Neural crest cell (in vitro differentiated cells): ENCODE data around the gene PRKRA. TPM values are rescaled to one million over a fixed set of nuclear protein-coding genes. Genes with fewer than 3 reads are reported as not detected.
"Not testable (repeated sequence)": the region's sequence is repeated elsewhere in the genome, so short reads cannot be mapped to it uniquely, and the experiment has no call there.

Source experiments
- DNase-seq: peaks from one replicate; pipeline ENCODE4 v3.0.0; 2021; ENCODE audit warnings: low read depth, mixed read lengths, low spot score
- H3K27ac Mint-ChIP-seq: one replicate; pipeline ENCODE4 v1.8.0; 2021; ENCODE audit warnings: mild to moderate bottlenecking, mixed read lengths; ENCODE audit not compliant: unreplicated experiment
- H3K27me3 Mint-ChIP-seq: 2 replicates; pipeline ENCODE4 v1.8.0; 2021; ENCODE audit warnings: low read depth, mild to moderate bottlenecking, mixed read lengths
- H3K36me3 Mint-ChIP-seq: 2 replicates; pipeline ENCODE4 v1.8.0; 2021; ENCODE audit warnings: low read depth, mild to moderate bottlenecking, mixed read lengths
- H3K4me1 Mint-ChIP-seq: 2 replicates; pipeline ENCODE4 v1.8.0; 2021; ENCODE audit warnings: mixed read lengths
- H3K4me3 Mint-ChIP-seq: one replicate; pipeline ENCODE4 v1.8.0; 2021; ENCODE audit warnings: mild to moderate bottlenecking, mixed read lengths
- H3K9me3 Mint-ChIP-seq: 2 replicates; pipeline ENCODE4 v1.8.0; 2021; ENCODE audit warnings: mixed read lengths
- total RNA-seq: library from RNA; stranded (reverse); gene quantifications from 2 replicates; pipeline ENCODE4 v1.2.1, GENCODE V29; 2021
- TF ChIP-seq, protein P1 (sequence below): fragments of 200-600 bp; sonication (generic); conservative IDR thresholded peaks from 2 replicates; pipeline ENCODE4 v1.5.0; 2021; ENCODE audit warnings: antibody characterized with exemption, mild to moderate bottlenecking

The PRKRA gene
- total RNA-seq, 1 donor from 2014 or later: 96.3 TPM

DNA sequence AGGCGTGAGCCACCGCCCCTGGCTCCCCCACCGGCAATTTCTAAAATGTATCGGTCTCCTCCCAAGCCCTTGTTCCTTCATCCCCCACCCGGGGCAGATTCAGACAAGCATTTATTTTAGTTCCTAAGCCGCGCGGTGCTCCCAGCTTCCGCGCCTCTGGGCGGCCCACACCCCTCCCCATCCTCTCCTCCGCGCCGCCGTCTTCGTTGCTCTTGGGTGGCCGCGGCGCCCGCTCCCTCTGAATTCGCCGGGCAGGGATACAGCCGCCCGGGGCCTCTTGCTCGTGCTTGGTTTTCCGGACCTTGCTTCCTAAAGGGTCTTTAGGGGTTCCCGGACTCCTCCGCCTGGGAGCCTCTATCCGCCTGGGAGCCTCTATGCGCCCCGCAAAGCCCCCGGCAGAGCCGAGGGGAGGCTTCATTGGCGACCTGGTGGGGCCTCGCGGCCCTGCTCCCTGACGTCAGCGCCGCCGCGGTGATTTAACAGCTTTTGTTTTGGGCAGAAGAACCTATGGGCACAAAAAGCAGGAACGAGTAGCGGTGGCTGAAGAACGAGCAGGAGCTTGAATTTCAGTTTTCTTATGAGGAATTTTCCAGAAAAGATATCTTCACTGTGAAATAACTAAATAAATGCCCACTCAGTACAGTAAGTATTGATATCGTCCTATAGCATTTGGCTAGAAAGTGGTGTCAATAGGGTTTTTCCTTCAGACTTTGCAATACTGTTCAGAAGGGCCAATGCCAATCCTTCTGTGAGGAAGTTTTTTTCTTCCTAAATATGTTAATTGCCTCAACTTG is 37.3 kb downstream of the PRKRA start:
- peaks cover 25% of the 10 kb centered on the region for H3K4me1 Mint-ChIP-seq
- peak; percentile 64 for DNase-seq

DNA sequence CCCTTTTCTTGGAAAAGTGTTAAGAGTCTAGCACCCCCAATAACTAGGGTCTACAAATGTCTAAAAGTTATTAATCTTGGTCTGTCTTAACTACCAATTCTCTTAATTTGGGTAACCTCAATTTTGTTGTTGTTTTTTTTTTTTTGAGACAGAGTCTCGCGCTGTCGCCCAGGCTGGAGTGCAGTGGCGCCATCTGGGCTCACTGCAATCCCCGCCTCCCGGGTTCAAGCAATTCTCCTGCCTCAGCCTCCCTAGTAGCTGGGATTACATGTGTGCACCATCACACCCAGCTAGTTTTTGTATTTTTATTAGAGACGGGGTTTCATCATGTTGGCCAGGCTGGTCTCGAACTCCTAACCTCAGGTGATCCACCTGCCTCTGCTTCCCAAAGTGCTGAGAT is 38.5 kb downstream of the PRKRA start:
- DNase-seq, H3K36me3 Mint-ChIP-seq, H3K27ac Mint-ChIP-seq, H3K9me3 Mint-ChIP-seq, H3K27me3 Mint-ChIP-seq: not testable (repeated sequence)
- peak overlapping the region; percentile 87 for H3K4me3 Mint-ChIP-seq
- H3K4me1 Mint-ChIP-seq: peaks cover 25% of the 10 kb centered on the region

More for the DNA sequence above, 37.3 kb downstream of the PRKRA start:
- Mint-ChIP-seq H3K36me3 (no peaks in the 10 kb centered on the region), H3K27ac (peak overlapping the region; percentile 99), H3K27me3 (no peaks in the 10 kb centered on the region), H3K9me3 (no peaks in the 10 kb centered on the region), H3K4me3 (peak overlapping the region; percentile 87)
- TF ChIP-seq, protein P1, sequence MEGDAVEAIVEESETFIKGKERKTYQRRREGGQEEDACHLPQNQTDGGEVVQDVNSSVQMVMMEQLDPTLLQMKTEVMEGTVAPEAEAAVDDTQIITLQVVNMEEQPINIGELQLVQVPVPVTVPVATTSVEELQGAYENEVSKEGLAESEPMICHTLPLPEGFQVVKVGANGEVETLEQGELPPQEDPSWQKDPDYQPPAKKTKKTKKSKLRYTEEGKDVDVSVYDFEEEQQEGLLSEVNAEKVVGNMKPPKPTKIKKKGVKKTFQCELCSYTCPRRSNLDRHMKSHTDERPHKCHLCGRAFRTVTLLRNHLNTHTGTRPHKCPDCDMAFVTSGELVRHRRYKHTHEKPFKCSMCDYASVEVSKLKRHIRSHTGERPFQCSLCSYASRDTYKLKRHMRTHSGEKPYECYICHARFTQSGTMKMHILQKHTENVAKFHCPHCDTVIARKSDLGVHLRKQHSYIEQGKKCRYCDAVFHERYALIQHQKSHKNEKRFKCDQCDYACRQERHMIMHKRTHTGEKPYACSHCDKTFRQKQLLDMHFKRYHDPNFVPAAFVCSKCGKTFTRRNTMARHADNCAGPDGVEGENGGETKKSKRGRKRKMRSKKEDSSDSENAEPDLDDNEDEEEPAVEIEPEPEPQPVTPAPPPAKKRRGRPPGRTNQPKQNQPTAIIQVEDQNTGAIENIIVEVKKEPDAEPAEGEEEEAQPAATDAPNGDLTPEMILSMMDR: peak; percentile 26

DNA sequence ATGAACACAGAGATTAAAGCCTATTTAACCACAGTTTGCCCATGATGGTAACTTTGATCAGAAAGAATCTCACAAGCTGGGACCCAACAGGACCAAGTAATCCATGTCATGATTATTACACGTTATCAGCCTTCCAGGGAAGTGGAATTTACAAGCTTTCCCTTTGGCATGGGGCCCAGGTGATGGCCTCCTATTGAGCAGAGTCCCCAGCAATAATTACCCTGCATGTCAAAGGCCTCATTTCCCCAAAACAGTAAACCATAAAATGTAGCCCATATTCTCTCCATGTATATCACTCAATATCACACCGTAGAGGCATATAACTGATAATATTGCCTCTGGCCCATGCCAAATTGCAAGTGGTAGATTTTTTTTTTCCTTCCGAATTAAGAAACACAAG is 38.9 kb downstream of the PRKRA start:
- Mint-ChIP-seq H3K4me1 (peaks cover 25% of the 10 kb centered on the region), H3K4me3 (peak overlapping the region; percentile 50), H3K27ac (no peak overlapping the region), H3K27me3 (no peaks in the 10 kb centered on the region), H3K9me3 (no peaks in the 10 kb centered on the region), H3K36me3 (no peaks in the 10 kb centered on the region)
- no peak for DNase-seq
- TF ChIP-seq, protein P1: no peak

GRCh38 chr2:178409261-178409660 is 41.7 kb downstream of the PRKRA start:
- Mint-ChIP-seq H3K9me3 (no peaks in the 10 kb centered on the region), H3K27me3 (no peaks in the 10 kb centered on the region), H3K36me3 (no peaks in the 10 kb centered on the region), H3K4me1 (peaks cover 14% of the 10 kb centered on the region), H3K27ac (no peak overlapping the region), H3K4me3 (no peak overlapping the region)
- TF ChIP-seq, protein P1: no peak
- DNase-seq: no peak

- Mint-ChIP-seq H3K4me1 (no peaks in the 10 kb centered on the region), H3K9me3 (no peaks in the 10 kb centered on the region), H3K27ac (no peak overlapping the region), H3K36me3 (no peaks in the 10 kb centered on the region), H3K4me3 (no peak overlapping the region), H3K27me3 (no peaks in the 10 kb centered on the region)
- DNase-seq: no peak
- TF ChIP-seq, protein P1: no peak
Observed at GRCh38 chr2:178404368-178404767, 46.6 kb downstream of the PRKRA start.

- H3K9me3 Mint-ChIP-seq: no peaks in the 10 kb centered on the region
- H3K4me3 Mint-ChIP-seq: no peak overlapping the region
Observed at GRCh38 chr2:178403671-178404306, 47.2 kb downstream of the PRKRA start.

More at GRCh38 chr2:178403671-178404306, 47.2 kb downstream of the PRKRA start:
- no peaks in the 10 kb centered on the region for H3K4me1 Mint-ChIP-seq
- H3K36me3 Mint-ChIP-seq: no peaks in the 10 kb centered on the region
- no peaks in the 10 kb centered on the region for H3K27me3 Mint-ChIP-seq
- no peak for DNase-seq
- no peak overlapping the region for H3K27ac Mint-ChIP-seq
- TF ChIP-seq, protein P1: no peak
